ENCODE results near the gene FEN1.

The FEN1 gene

DNA sequence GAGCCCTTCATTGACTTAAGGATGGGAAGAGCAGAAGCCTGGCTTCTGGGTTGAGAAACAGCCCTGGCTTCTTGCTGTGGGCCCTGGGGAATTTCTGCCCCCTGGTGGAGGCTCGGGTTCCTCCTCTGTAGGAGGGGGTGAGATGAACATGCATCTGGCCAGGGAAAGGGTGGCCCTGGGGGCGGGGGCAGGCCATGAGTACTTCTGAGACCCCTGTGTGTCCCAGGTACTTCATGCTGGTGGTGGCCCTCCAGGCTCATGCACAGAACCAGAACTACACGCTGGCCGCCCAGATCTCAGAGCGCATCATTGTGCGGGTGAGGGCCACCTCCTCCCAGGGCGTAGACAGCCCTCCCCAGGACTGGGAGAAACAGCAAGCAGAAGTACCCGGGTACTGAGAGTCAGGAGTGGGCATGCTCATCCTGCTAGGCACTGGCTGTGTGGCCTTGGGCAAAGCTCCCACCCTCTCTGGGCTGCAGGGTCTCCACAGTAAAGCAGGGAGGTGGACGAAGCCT is 16.1 kb upstream of the FEN1 start:
- no peak for DNase-seq

DNA sequence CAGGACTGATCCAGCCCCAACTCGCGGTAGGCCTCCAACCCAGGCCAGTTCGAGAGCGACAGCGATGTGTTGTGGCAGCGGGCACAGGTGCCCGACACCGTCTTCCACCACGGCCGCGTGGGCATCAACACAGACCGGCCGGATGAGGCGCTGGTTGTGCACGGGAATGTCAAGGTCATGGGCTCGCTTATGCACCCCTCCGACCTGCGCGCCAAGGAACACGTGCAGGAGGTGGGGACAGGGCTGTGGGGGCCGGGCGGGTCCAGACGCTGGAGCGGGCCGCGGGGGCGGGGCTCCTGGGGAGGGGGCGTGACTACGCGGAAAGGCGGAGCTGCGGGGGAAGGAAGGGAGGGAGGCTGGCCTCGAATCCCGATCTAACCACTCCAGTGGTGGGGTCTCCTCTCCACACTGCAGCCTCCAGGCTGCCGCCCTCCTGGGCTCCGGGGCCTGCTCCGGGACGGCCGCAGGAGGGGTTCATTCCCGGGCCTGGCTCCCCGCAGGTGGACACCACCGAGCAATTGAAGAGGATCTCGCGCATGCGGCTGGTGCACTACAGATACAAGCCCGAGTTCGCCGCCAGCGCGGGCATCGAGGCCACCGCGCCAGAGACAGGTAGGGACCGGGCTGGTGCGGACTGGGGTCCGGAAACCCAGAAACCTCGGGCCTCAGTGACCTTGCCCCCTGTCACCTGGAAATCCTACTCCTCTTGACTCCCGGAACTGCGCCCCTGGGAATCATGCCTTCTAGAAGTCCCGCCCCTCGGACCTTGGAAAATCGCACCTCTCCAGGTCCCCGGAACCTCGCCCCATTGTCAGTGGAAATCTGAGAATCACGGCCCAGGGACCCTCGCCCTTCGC is 15.2 kb upstream of the FEN1 start:
- no peak for DNase-seq

DNA sequence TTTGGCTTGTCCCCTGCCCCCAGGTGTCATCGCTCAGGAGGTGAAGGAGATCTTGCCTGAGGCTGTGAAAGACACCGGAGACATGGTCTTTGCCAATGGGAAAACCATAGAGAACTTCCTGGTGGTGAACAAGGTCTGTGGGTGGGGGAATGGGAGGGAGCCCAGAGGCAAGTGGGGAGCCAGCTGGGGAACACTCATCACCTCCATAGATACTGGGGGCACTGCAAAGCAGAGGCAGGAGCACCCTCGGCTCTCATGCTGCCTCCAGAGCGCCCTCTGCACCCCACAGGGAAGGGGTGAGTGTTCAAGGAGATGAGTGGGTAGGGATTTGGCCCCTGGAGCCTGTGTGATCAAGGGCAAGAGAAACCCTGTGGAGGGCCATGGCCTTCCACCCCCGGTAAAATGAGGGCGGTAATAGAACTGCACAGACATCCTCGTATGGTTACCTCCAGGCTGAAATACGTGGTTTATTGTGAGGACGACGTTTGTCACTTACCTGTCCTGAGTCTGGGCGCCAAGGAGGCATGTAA is 14.3 kb upstream of the FEN1 start:
- DNase-seq: no peak

DNA sequence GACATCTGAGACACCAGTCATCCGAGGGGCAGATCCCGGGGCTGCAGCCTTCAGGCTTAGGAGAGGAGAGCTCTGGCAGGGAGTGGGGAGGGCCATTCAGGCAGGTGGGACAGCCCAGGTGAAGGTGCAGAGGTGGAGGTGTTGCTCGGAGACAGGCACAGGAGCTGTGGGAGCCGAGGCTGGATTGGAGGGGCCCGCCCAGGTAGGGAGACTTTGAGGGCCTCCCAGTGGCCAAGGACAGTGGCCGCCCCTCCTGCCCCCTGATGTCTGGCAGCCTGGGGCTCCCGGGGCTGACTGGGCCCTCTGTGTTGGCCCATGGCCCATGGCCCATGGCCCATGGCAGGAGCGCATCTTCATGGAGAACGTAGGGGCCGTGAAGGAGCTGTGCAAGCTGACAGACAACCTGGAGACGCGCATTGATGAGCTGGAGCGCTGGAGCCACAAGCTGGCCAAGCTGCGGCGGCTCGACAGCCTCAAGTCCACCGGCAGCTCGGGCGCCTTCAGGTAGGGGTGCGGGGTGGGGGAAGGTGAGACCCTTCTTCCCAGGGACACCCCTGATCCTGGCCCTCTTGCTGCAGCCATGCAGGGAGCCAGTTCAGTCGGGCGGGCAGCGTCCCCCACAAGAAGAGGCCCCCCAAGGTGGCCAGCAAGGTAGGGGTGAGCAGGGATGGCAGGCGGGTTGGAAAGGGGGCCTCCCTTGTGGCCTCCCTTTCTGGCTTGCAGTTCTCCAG is 13.6 kb upstream of the FEN1 start:
- DNase-seq: no peak

DNA sequence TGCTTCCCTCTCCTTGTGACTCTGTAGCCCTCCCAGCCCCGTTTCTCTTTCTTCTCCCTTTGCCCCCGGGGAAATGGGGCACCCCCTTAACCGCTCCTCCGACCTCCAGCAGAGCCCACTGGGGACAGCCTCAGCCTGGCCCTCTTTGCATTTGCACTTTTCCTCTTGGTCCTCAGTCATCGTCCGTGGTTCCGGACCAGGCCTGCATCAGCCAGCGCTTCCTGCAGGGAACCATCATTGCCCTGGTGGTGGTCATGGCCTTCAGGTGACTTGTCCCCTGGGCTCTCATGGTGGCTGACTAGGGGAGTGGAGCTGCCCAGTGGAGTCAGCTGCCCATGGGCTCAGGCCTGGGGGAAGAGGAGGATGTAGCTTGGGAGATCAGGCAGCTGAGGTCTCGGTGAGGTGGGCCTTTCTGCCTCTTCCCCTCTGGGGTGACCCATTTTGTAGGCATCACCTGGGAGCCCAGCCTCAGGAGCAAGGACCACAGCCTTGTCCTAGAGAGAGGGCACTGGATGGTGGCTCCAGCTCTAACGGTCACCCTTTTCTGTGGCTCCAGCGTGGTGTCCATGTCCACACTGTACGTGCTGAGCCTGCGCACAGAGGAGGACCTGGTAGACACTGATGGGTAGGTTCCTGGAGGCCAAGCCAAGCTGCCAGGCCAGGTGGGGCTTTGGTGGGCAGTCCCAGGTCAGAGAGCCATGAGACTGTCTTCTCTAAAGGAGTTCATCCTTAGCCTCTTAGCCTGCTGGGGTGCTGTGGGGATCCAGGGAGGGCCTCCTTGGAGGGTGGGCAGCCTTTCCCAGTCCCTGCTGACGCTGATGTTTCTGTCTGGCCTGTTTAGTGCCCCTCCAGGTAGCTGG is 12.8 kb upstream of the FEN1 start:
- no peak for DNase-seq

DNA sequence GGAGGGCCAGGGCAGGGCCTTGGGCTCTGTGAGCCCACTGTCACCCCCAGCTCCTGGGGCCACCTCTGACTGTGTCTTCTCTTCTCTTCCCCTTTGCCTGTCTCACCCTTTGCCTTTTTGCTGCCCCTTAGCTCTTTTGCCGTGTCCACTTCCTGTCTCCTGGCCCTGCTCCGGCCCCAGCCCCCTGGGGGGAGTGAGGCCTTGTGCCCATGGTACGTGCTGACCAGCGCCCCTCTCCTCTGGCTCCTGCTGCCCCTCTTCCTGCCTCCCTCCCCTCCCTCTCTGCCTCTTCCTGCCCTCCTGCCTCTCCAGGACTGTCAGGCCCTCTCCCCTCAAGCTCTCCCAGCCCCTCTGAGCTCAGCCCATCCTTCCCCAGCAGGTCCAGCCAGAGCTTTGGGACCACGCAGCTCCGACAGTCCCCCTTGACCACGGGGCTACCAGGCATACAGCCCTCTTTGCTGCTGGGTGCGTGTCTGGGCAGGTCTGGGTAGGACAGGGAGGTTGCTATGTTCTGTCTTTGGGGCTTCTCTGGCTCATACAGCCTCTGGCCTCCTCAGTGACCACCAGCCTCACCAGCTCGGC is 12.0 kb upstream of the FEN1 start:
- DNase-seq: no peak

DNA sequence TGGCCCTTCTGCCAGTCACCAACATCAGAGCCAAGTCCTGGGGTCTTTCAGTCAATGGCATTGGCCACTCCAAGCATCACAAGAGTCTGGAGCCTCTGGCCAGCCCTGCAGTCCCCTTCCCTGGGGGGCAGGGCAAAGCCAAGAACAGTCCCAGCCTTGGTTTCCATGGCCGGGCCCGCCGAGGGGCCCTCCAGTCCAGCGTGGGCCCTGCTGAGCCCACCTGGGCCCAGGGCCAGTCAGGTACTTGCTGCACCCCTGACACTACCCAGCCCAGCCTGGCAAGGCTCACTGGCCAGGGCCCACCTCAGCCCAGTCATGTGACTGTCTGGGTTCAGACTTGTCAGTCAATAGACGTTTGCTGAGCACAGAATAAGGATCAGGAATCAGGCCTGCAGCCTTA is 11.1 kb upstream of the FEN1 start:
- no peak for DNase-seq

DNA sequence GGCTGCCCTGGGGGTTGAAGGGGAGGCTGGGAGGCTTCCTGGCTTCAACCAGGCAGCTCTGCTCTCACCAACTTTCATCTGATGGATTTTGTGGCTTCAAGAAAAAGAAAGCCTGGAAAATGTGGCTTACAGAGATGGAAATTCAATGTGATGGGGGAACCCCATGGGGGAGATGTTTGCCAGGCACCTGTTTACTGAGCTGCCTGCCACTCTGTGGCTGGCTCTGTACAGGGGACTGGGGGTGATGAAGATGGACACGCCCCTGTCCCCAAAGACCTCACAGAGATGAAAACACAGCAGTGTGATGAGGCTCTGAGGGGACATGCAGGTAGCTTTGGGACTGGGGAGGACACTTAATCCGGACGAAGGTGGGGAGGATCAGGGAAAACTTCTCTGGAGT is 10.4 kb upstream of the FEN1 start:
- no peak for DNase-seq

DNA sequence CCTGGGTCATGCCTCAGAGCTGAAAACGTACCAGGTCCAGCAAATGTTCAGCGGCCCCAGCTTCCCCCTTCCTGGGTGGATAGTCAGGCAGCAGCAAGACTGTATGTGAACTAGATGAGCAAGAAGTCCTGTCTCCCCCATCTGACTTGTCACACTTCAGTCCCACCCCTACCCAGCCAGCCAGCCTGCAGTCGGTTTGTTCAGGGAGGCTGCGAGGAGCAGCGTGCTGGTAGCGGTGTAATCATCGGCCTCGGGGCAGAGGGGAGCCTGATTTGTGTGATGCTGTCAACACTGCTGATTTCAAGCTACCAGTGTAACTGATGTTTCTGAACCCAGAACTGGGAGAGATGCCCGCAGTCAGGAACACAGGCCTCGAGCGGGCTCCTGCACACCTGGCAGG is 9.9 kb upstream of the FEN1 start:
- no peak for DNase-seq

DNA sequence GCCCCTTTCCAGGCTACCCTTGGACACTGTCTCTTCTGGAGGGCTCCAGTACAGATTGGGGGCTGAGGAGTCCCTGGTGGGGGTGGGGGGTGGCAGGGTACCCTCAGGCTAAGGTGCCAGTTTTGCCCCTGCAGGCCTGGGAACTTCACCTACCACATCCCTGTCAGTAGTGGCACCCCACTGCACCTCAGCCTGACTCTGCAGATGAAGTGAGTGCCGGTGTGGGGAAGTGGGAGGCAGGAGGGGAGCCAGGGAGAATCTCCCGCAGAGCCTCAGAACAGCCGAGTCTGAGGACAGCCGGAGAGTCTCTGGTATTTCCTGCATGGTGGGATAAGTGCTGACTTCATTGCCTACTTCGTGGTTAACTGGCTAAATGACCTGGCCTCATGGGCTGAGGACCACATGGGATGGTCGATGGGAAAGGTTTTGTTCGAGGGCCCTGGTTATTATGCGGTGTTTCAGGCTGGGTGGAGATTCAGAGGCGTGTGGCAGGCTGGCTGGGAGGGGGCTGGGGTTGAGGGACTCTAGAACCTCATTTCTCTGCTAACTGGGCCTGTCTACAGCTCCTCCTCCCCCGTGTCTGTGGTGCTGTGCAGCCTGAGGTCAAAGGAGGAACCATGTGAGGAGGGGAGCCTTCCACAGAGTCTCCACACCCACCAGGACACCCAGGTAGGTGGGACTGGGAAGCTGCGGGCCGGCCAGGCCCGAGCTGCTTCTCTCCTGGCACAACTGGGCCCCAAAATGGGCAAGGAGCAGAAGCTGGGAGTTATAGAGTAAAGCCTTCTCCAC is 8.8 kb upstream of the FEN1 start:
- DNase-seq: no peak

DNA sequence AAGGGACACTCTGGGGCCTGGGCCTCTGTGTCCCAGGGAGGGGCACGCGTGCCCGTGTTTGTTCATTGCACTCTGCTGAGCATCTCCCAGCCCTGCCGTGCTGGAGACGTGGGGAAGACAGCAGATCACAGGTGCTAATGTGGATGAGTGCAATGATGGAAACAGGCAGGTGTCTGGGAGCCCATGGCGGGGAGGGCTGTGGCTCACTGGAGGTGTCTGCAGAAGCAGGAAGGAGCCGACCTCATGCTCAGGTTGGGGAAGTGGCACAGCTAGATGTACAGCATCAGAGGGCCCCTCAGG is 8.3 kb upstream of the FEN1 start:
- no peak for DNase-seq

DNA sequence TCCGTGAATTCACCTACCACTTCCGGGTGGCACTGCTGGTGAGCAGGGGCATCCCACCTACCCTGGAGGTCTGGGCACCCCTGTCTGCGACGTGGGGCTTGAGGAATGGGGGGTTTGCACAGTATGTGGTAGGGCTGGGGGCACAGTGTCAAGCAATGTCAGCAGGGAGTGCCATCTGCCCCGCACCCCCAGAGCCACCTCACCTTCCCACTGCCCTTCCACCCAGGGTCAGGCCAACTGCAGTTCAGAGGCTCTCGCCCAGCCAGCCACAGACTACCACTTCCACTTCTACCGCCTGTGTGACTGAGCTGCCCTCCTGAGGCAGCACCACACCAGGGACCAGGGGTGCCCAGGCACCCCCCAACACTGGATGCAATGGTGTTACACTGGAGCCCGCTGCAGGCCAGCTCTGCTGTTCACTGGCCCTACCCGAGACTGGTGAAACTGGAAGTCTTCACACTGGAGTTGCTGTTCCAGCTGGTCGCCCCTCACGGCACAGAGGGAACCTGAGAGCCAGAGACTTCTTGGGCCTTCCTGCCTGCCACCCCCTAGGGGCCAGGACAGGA is 6.8 kb upstream of the FEN1 start:
- DNase-seq: no peak

DNA sequence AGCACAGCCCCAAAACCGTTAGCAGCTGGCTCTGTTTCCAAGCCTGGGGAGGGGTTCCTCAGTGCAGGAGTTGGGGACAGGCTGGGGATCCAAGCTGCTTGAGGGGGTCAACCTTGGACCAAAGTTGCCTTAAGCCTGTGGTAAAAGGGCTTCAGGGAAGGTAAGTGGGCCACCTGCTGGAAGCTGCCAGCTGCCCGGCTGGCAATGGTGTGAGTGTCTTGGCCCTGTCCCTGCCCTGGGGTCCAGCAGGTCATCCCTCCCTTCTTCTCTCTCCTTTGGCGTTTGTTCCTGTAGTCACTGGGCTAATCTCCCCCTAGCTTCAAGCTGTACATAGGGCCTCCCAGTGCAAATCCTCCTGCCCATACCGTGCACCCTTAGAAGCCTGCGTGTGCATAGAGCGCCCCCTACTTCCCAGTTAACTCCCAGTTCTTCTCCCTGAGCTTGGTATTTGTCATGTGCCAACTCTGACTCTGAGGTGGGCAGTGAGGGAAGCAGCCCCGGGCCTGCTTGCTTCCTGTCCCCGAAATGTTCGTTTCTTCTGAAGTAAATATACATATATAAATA is 4.7 kb upstream of the FEN1 start:
- DNase-seq: peak; percentile 41

DNA sequence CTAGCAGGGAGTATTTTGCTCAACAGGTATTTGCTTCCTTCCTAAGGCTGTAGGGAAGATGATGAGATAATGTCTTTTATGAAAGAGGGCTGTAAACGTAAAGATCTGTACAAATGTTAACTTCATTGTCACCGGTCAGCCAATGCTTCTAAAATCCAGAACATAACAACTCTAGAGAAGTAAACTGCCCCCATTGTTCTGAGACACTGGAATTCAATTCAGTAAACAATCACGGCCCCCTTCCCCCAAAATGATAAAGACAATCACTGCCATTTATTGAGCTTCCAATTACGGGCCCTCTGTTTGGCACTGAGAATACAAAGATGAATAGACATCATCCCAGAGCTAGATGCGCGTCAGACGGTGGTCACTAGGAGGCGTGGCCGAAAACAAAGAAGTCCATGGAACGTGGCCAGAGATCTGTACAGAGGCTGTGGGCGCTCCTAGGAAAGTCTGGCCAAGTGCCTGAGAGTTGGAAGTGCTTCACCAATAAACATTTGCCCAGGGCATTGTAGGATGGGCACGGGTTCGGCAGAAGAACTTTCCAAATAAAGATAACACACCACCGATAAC is 888 bp upstream of the FEN1 start:
- peak; percentile 31 for DNase-seq

DNA sequence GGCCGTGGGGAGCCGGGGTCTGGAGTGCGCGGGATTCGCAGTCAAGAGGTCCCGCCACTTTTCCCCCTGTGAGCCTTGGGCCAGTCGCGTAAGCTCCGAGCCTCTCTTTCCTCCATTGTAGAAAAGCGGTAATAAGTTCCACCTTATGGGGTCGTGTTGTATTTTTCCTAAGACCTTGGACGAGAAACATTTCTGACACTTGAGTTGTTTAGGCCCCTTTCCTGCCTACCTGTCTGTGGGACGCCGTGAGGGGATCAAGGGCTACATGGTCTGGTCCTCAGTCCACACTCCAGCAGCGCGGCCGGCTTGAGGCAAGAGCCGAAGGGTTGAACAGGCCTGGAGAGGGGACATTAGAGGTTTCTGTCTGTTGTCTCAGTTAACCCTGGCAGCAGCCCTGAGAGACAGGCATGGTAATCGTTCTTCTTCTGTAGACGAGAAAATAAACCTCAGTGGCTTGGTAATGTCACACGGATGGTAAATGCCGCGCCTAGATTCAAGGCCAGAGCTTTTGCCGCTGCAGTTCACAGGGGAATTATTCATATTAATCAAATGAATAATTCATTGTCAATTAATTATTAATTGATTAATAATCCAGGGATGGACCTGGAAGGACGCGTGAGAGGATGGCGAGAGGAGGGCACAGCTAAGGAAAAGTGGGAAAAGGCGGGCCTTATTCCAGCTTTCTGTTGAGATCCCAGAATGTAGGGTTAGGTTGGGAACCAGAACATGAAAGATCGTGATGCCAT is 545 bp downstream of the FEN1 start:
- no peak for DNase-seq

DNA sequence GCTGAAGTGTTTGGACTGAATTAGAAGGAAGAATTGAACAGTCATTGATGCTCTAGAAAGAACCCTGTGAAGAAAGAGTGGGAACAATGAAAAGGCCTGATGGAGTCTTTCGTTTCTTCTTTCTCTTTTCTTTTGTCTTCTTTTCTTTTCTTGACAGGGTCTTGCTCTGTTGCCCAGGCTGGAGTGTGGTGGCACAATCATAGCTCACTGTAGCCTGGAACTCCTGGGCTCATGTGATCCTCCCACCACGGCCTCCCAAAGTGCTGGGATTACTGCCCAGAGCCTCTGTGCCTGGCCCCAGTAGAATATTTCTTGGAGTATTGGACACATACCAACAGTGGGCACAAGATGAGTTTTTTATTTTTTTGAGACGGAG is 1.1 kb downstream of the FEN1 start:
- no peak for DNase-seq

DNA sequence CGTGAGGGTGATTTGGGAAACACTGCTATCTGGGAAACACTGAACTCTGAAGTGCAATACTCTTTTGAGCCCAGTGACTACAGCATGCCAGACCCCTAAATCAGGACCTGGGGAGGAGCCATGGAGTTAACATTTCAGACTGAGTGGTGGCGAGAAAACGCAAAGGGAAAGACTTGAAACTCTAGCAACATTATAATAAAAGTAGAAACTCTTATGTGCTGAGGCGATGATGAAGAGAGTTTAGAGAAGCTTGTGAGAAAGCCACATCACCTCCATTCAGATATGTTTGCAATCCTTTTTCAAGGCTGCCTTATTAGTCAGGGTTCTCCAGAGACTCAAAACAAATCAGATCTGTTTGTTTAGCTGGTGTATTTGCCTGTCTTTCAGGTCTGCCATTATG is 1.9 kb downstream of the FEN1 start:
- DNase-seq: no peak

DNA sequence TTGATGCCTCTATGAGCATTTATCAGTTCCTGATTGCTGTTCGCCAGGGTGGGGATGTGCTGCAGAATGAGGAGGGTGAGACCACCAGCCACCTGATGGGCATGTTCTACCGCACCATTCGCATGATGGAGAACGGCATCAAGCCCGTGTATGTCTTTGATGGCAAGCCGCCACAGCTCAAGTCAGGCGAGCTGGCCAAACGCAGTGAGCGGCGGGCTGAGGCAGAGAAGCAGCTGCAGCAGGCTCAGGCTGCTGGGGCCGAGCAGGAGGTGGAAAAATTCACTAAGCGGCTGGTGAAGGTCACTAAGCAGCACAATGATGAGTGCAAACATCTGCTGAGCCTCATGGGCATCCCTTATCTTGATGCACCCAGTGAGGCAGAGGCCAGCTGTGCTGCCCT is 2.7 kb downstream of the FEN1 start:
- no peak for DNase-seq

DNA sequence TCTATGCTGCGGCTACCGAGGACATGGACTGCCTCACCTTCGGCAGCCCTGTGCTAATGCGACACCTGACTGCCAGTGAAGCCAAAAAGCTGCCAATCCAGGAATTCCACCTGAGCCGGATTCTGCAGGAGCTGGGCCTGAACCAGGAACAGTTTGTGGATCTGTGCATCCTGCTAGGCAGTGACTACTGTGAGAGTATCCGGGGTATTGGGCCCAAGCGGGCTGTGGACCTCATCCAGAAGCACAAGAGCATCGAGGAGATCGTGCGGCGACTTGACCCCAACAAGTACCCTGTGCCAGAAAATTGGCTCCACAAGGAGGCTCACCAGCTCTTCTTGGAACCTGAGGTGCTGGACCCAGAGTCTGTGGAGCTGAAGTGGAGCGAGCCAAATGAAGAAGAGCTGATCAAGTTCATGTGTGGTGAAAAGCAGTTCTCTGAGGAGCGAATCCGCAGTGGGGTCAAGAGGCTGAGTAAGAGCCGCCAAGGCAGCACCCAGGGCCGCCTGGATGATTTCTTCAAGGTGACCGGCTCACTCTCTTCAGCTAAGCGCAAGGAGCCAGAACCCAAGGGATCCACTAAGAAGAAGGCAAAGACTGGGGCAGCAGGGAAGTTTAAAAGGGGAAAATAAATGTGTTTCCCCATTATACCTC is 3.3 kb downstream of the FEN1 start:
- no peak for DNase-seq
